SK-N-SH (cell line): Measurements from ENCODE around the gene AEBP2. TPM values are rescaled to one million over a fixed set of nuclear protein-coding genes. Genes with fewer than 3 reads are reported as not detected.

Source experiments
- CTCF ChIA-PET: fragments of 300-600, 350-600 bp; formaldehyde crosslinking; extraction: SDS; loops from one replicate; lab custom pipeline; 2021; lab: Yijun Ruan, JAX
- POLR2A ChIA-PET: fragments of 350-600 bp; sonication (Branson Sonifier 250); formaldehyde crosslinking; extraction: SDS; loops from one replicate; lab custom pipeline; 2020; ENCODE audit warnings: antibody characterized with exemption, inconsistent platforms; lab: Yijun Ruan, JAX
- DNase-seq: peaks from one replicate; pipeline ENCODE4 v3.0.0; 2012
- H2AFZ ChIP-seq: fragments of 200-600 bp; sonication (generic); 2 replicates; pipeline ENCODE4 v1.8.1; 2016; ENCODE audit warnings: antibody characterized with exemption, mild to moderate bottlenecking, low read depth
- H3F3A ChIP-seq: fragments of 200-600 bp; sonication (generic); replicated peaks from 2 replicates; pipeline ENCODE3; 2016; ENCODE audit warnings: antibody characterized with exemption, mild to moderate bottlenecking; ENCODE audit not compliant: insufficient read depth
- H3K27ac ChIP-seq, 2 experiments: fragments of 200-500 bp in 1 of 2; fragments of 200-600 bp in 1 of 2; sonication (Bioruptor generic) in 1 of 2; sonication (generic), shearing (Covaris generic) in 1 of 2; 2 replicates each; pipeline versions ENCODE4 v1.5.1 to v1.6.1; 2014 to 2016; ENCODE audit warnings: low read depth in 2 of 2, inconsistent platforms in 1 of 2, low read length in 1 of 2, mild to moderate bottlenecking in 1 of 2, mixed read lengths in 1 of 2
- H3K27me3 ChIP-seq: fragments of 200-600 bp; sonication (generic), shearing (Covaris generic); 2 replicates; pipeline ENCODE4 v1.6.1; 2016; ENCODE audit warnings: mixed run types; ENCODE audit not compliant: insufficient read depth
- H3K36me3 ChIP-seq, 2 experiments: fragments of 200-500 bp in 1 of 2; fragments of 200-600 bp in 1 of 2; sonication (Bioruptor generic) in 1 of 2; sonication (generic) in 1 of 2; replicated peaks in 1 of 2; 2 replicates each; pipeline versions ENCODE3 to v1.5.1; 2014 to 2016; ENCODE audit warnings: low read length in 1 of 2, mild to moderate bottlenecking in 1 of 2; ENCODE audit not compliant: insufficient read depth in 2 of 2, control insufficient read depth in 1 of 2
- H3K4me1 ChIP-seq, 2 experiments: fragments of 200-500 bp in 1 of 2; fragments of 200-600 bp in 1 of 2; sonication (Bioruptor generic) in 1 of 2; sonication (generic), shearing (Covaris generic) in 1 of 2; 2 replicates each; pipeline versions ENCODE4 v1.5.1 to v1.6.1; 2014 to 2016; ENCODE audit warnings: low read depth in 1 of 2, low read length in 1 of 2, mixed run types in 1 of 2; ENCODE audit not compliant: insufficient read depth in 2 of 2, control insufficient read depth in 1 of 2
- H3K4me2 ChIP-seq: fragments of 200-600 bp; sonication (generic), shearing (Covaris generic); 2 replicates; pipeline ENCODE4 v1.6.1; 2017; ENCODE audit warnings: mixed run types
- H3K4me3 ChIP-seq, 2 experiments: fragments of 200-500 bp in 1 of 2; fragments of 200-600 bp in 1 of 2; sonication (Bioruptor generic) in 1 of 2; sonication (generic), shearing (Covaris generic) in 1 of 2; 2 replicates each; pipeline versions ENCODE4 v1.5.1 to v1.8.1; 2014 to 2016; ENCODE audit warnings: low read depth in 2 of 2, inconsistent platforms in 1 of 2, low read length in 1 of 2, mild to moderate bottlenecking in 1 of 2, mixed read lengths in 1 of 2, moderate library complexity in 1 of 2
- H3K79me2 ChIP-seq: fragments of 200-600 bp; sonication (generic); 2 replicates; pipeline ENCODE4 v1.8.1; 2017; ENCODE audit warnings: mild to moderate bottlenecking; ENCODE audit not compliant: insufficient read depth
- H3K9ac ChIP-seq: fragments of 200-600 bp; sonication (generic); 2 replicates; pipeline ENCODE4 v1.6.1; 2017; ENCODE audit warnings: mixed run types
- H3K9me2 ChIP-seq: fragments of 200-600 bp; sonication (generic); 2 replicates; pipeline ENCODE4 v1.6.1; 2017; ENCODE audit warnings: mixed run types
- H3K9me3 ChIP-seq: fragments of 200-600 bp; sonication (generic); 2 replicates; pipeline ENCODE4 v1.6.1; 2017; ENCODE audit warnings: mixed run types, mild to moderate bottlenecking, moderate library complexity
- H4K20me1 ChIP-seq: fragments of 200-600 bp; sonication (generic); 2 replicates; pipeline ENCODE4 v1.6.1; 2017; ENCODE audit warnings: mild to moderate bottlenecking, mixed run types; ENCODE audit not compliant: insufficient read depth
- ELF1 ChIP-seq: IDR thresholded peaks from 2 replicates; pipeline ENCODE4 v1.4.0; 2012
- GABPA ChIP-seq: IDR thresholded peaks from 2 replicates; pipeline ENCODE4 v1.4.0; 2012; ENCODE audit warnings: low read depth, mild to moderate bottlenecking
- GATA2 ChIP-seq: sonication (generic); formaldehyde crosslinking; IDR thresholded peaks from 2 replicates; pipeline ENCODE4 v1.5.0; 2020; ENCODE audit warnings: mild to moderate bottlenecking, missing genetic modification reagents
- JUND ChIP-seq: IDR thresholded peaks from 2 replicates; pipeline ENCODE4 v1.4.0; 2012
- MXI1 ChIP-seq: IDR thresholded peaks from 2 replicates; pipeline ENCODE4 v1.6.1; 2012; ENCODE audit warnings: mild to moderate bottlenecking, low read depth, low read length, improper control_type of control experiment
- POLR2AphosphoS5 ChIP-seq: IDR thresholded peaks from 2 replicates; pipeline ENCODE4 v1.6.1; 2012; ENCODE audit warnings: low read depth, low read length
- RAD21 ChIP-seq: IDR thresholded peaks from 2 replicates; pipeline ENCODE4 v1.6.1; 2012; ENCODE audit warnings: mild to moderate bottlenecking, low read length
- REST ChIP-seq: IDR thresholded peaks from 2 replicates; pipeline ENCODE4 v1.6.1; 2012; ENCODE audit warnings: mild to moderate bottlenecking, low read depth, low read length, moderate library complexity
- SMC3 ChIP-seq: IDR thresholded peaks from 2 replicates; pipeline ENCODE4 v1.6.1; 2012; ENCODE audit warnings: low read depth, low read length, improper control_type of control experiment
- USF2 ChIP-seq: fragments of 150-350 bp; IDR thresholded peaks from 2 replicates; pipeline ENCODE4 v1.6.1; 2017; ENCODE audit warnings: antibody characterized with exemption, low read length, low read depth, borderline replicate concordance
- WGBS: methylation state at CpG from one replicate; pipeline ENCODE4 v1.1.6; 2017; ENCODE audit warnings: low lambda C conversion rate; 5-methylcytosine and 5-hydroxymethylcytosine counted together
- polyA plus RNA-seq, 3 experiments: library from polyadenylated mRNA; depleted of rRNA; stranded (reverse); fragments of >200 nt; gene quantifications; 2 replicates each; pipeline ENCODE4 v1.2.3, GENCODE V29; 2012

The AEBP2 gene
- polyA plus RNA-seq, 1 of the 3 experiments (the other 2 are of a cell fraction): 10.4 TPM

- H3K4me2 ChIP-seq: no peak overlapping the region
- H2AFZ ChIP-seq: no peak overlapping the region
- H3K9me2 ChIP-seq: no peaks in the 10 kb centered on the region
- CTCF ChIA-PET: interaction anchor here (0.9 kb wide), 1 partner anchor 176 kb away, joined by 3 read pairs; no protein-coding TSS in a partner anchor
- H3K9me3 ChIP-seq: no peaks in the 10 kb centered on the region
- H3K36me3 ChIP-seq: peaks cover 10 to 57% of the 10 kb centered on the region in 2 experiments
- H3K4me1 ChIP-seq: peaks cover 3 to 16% of the 10 kb centered on the region in 2 experiments
- H4K20me1 ChIP-seq: peaks cover 60% of the 10 kb centered on the region
- no peak overlapping the region for H3K9ac ChIP-seq
- peaks cover 4% of the 10 kb centered on the region for H3F3A ChIP-seq
- H3K4me3 ChIP-seq: no peak overlapping the region
- H3K27ac ChIP-seq: no peak overlapping the region
- DNase-seq: no peak
- peaks cover 100% of the 10 kb centered on the region for H3K79me2 ChIP-seq
- POLR2A ChIA-PET: no interaction called here
- TF ChIP-seq MXI1: no peak
- no peak for TF ChIP-seq GATA2
- no peak for TF ChIP-seq USF2
- TF ChIP-seq GABPA: no peak
- TF ChIP-seq, all 33 proteins: peak for 0
- no peaks in the 10 kb centered on the region for H3K27me3 ChIP-seq
Measured at GRCh38 chr12:19464192-19464580, 24.9 kb downstream of the AEBP2 start.

GRCh38 chr12:19465711-19466110 lies 26.4 kb downstream of the AEBP2 start:
- Histone ChIP-seq H3K9me2 (no peaks in the 10 kb centered on the region), H3K79me2 (peaks cover 100% of the 10 kb centered on the region), H4K20me1 (peaks cover 44% of the 10 kb centered on the region), H3K4me3 (no peak overlapping the region), H3K4me2 (no peak overlapping the region), H2AFZ (no peak overlapping the region), H3F3A (peaks cover 4% of the 10 kb centered on the region), H3K27ac (no peak overlapping the region), H3K36me3 (peaks cover 13 to 64% of the 10 kb centered on the region in 2 experiments), H3K9me3 (no peaks in the 10 kb centered on the region), H3K4me1 (peaks cover under 1 to 14% of the 10 kb centered on the region in 2 experiments), H3K27me3 (no peaks in the 10 kb centered on the region), H3K9ac (no peak overlapping the region)
- no peak for DNase-seq
- TF ChIP-seq RAD21 (no peak), ELF1 (no peak), JUND (no peak), REST (no peak), SMC3 (no peak), POLR2AphosphoS5 (no peak)
- ChIA-PET CTCF (no interaction called here), POLR2A (no interaction called here)
- WGBS: 96% methylated on average over 6 of the region's 6 CpGs
